D721Med (cell line): ENCODE data around the gene ARHGAP45.

ENCODE experiments used
- DNase-seq: peaks from one replicate; pipeline ENCODE4 v3.0.0; 2011; ENCODE audit warnings: low spot score; ENCODE audit not compliant: insufficient read length
- FAIRE-seq: peaks from 2 replicates; lab custom pipeline; 2011; peaks lifted over from hg19 to GRCh38; lab: Jason Lieb, UNC
- CTCF ChIP-seq: IDR thresholded peaks from 2 replicates; pipeline ENCODE4 v1.5.1; 2012; ENCODE audit warnings: mild to moderate bottlenecking, control low read depth; ENCODE audit not compliant: insufficient read depth; ENCODE audit errors: missing control alignments

Gene ARHGAP45

GRCh38 chr19:1065606-1066109, 1.3 kb upstream of the ARHGAP45 start:
- DNase-seq = no peak
- TF ChIP-seq CTCF = no peak
- FAIRE-seq = no peak

GRCh38 chr19:1066251-1066747, 668 bp upstream of the ARHGAP45 start:
- DNase-seq (no peak), FAIRE-seq (no peak)
- no peak for TF ChIP-seq CTCF

GRCh38 chr19:1067341-1067957, 482 bp downstream of the ARHGAP45 start:
- FAIRE-seq = no peak
- TF ChIP-seq CTCF = no peak

GRCh38 chr19:1068009-1069001, 1.3 kb downstream of the ARHGAP45 start:
- no peak for FAIRE-seq
- no peak for TF ChIP-seq CTCF
- no peak for DNase-seq

More at GRCh38 chr19:1067341-1067957, 482 bp downstream of the ARHGAP45 start:
- DNase-seq = no peak

GRCh38 chr19:1069009-1069779, 2.2 kb downstream of the ARHGAP45 start:
- FAIRE-seq = no peak
- no peak for DNase-seq
- no peak for TF ChIP-seq CTCF

GRCh38 chr19:1070576-1070930, 3.6 kb downstream of the ARHGAP45 start:
- DNase-seq (no peak), FAIRE-seq (no peak)
- no peak for TF ChIP-seq CTCF
